IPS-18c (cell line): ENCODE data around the gene HDAC11.

Experiments
- H3K4me3 ChIP-seq: 2 replicates; pipeline ENCODE4 v1.7.0; 2013; ENCODE audit warnings: low read depth, mild to moderate bottlenecking, low read length, moderate library complexity; ENCODE audit not compliant: insufficient read depth
- H3K9me3 ChIP-seq: one replicate; pipeline ENCODE4 v1.6.1; 2013; ENCODE audit warnings: mild to moderate bottlenecking, low read length, moderate library complexity; ENCODE audit not compliant: control insufficient read depth, insufficient read depth

HDAC11 gene

GRCh38 chr3:13540297-13540995 is 60.3 kb downstream of the HDAC11 start:
- no peak overlapping the region for H3K4me3 ChIP-seq
- no peaks in the 10 kb centered on the region for H3K9me3 ChIP-seq

DNA sequence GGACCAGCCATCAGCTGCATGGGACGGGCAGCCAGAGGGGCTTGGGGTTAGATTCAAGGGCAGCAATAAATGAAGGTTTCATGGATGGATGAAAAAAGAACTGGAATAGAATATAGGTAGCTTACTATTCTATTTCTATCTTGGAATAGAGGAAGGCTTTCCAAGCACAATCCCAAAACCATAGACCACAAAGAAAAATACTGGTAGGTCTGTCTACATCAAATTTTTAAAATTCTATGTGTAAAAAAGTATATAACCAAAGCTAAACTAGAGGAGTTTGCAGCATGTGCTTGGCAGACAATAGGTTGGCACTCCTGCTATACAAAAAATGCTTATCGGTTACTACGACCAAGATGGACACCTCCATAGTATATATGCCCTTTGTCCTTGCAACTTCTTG is 61.6 kb downstream of the HDAC11 start:
- H3K9me3 ChIP-seq: no peaks in the 10 kb centered on the region
- H3K4me3 ChIP-seq: no peak overlapping the region

DNA sequence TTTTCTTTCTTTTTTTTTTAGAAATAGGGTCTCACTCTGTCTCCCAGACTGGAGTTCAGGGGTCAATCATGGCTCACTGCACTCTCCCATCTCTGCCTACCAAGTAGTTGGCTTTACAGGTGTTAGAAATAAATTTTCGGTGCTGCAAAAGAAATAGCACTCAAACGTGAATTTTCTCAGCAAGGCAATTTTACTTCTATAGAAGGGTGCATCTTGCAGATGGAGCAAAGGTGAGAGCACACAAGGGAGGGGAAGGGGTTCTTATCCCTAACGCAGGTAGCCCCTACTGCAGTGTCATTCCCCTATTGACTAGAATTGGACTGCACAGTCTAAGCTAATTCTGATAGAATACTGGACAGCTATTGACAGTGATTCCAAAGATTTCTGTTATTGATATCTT is 62.0 kb downstream of the HDAC11 start:
- Histone ChIP-seq H3K4me3 (no peak overlapping the region), H3K9me3 (no peaks in the 10 kb centered on the region)

- Histone ChIP-seq H3K9me3 (no peaks in the 10 kb centered on the region), H3K4me3 (no peak overlapping the region)
Observed at GRCh38 chr3:13543253-13543652, 63.1 kb downstream of the HDAC11 start.

DNA sequence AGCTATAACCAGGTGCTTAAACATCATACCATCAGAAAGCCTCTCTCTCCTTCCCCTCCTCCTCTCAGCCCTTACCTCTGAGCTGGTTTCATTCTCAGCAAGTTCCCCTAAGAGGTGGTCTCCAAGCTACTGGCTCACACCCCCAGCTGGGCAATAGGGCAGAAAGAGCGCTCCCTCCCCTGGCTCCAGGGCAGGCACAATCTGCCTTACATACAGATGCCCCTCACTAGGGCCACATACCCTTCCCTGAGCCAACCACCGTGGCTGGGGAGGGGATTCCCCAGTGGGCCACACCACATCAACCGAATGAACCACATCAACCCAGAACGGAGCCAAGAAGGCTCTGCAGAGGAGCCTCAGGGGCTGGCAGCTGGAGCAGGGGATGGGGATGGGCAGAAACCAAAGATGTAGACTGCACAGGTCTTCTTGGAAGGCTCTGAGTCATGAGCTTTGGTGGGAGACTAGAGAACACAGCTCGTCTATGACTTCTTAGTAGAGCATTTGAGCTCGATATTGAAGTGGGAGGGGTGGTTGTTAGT is 64.3 kb downstream of the HDAC11 start:
- no peak overlapping the region for H3K4me3 ChIP-seq
- H3K9me3 ChIP-seq: no peaks in the 10 kb centered on the region

- Histone ChIP-seq H3K4me3 (no peak overlapping the region), H3K9me3 (no peaks in the 10 kb centered on the region)
Observed at GRCh38 chr3:13544951-13545651, 65.0 kb downstream of the HDAC11 start.

DNA sequence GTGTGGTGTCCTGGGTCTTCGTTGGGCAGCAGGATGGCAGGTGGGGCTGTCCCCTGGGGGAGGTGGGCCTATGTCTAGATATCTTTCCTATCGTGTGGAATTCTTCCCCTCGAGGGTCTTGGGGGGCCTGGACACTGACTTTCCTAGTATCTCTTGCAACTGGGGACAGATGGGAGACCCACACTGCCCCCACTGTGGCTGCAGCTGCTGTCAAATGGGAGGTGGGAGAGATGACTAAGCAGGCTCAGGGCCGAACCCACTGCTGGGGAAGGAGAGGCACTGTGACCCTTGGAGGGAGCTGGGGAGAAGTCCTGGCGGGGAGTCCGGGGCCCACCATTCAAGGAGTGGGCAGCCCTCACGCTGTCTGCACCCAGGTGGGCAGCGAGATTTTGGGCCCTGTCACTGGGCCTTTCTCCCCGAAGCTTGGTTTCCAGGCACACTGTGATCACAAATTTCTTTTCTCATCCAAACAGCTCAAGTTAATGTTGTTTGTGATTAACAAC is 65.9 kb downstream of the HDAC11 start:
- no peaks in the 10 kb centered on the region for H3K9me3 ChIP-seq
- no peak overlapping the region for H3K4me3 ChIP-seq

DNA sequence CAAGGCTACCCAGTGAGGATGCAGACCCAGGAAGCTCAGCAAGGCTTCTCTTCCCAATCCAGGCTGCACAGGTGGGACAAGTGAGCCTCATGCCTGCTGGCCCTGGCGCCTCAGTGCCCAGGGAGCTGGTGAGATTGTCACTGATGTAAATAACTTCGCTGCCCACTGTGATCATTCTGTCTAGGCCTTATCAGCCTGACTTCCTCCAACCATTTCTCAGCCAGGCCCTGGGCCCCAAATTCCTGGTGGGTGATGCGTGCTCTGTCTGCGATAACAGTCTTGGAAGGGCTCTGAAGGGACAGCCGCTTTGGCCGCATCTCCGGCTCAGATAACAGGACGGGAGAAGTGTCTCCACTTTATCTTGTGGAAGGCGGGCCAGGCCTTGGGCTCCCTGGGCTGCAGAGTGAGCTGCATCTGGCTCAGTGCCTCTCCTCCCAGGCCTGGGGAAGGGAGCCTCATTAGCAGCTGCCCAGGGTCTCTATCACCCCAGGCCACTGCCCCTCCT is 66.6 kb downstream of the HDAC11 start:
- H3K9me3 ChIP-seq: no peaks in the 10 kb centered on the region

DNA sequence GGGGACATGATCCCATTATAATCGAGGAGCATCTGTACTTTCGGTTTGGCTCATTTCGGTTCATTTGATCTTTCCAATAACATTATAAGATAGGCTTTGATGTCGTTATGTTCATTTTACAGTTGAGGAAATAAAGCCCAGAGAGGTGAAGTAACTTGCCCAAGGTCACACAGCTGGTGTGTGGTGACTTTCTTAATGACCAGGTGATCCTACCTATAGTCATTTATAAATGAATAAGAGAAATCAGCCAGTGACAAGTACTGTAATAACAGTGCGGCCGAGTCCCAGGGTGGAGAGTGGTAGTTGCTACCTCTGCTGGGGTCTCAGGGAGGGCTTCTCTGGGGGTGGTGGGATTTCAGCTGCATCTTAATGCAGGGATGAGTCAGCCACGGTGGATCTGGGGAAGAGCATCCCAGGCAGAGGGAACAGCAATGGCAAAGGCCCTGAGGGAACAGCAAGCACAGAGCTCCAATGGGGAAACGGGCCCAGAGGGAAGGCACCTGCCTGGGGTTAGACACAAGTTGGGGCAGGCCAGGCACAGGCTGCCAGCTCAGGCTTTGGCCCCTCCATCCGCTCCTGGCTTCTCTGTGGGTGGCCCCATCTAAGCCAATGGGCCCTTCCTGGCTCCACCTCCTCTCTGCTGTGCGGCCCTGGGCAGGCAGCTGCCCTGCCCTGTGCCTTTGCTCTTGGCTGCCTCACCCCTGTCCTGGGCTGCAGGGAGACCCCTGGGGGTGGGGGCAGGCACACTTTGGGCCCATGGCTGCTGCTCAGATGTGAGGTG is 67.7 kb downstream of the HDAC11 start:
- H3K9me3 ChIP-seq: no peaks in the 10 kb centered on the region
- H3K4me3 ChIP-seq: no peak overlapping the region

More for the DNA sequence above, 66.6 kb downstream of the HDAC11 start:
- H3K4me3 ChIP-seq: no peak overlapping the region

GRCh38 chr3:13548696-13549622 is 68.9 kb downstream of the HDAC11 start, which contains the start of gene FBLN2:
Gene FBLN2 (plus strand): TSS chr3:13549125. CDS start chr3:13570356, 21,231 bp downstream.
- H3K4me3 ChIP-seq: peak within 1 kb of the TSS; percentile 43
- H3K9me3 ChIP-seq: no peaks in the 10 kb centered on the region

GRCh38 chr3:13549623-13550422 is 69.7 kb downstream of the HDAC11 start:
- no peaks in the 10 kb centered on the region for H3K9me3 ChIP-seq
- peak overlapping the region; percentile 28; the same call in 1 of the 2 replicates for H3K4me3 ChIP-seq

DNA sequence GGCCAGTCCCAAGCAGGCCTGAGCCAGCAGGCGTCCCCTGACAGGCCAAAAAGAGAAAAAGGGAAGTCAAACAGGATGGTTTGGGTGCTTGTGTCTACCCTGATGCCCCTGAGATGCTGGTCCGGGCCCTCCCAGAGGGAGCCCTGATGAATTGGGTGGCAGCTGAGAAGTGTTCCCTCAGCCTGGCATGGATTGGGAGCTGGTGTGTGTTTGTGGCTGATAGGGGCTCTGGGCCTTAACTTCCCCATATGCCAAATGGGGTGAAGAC is 70.3 kb downstream of the HDAC11 start:
- no peaks in the 10 kb centered on the region for H3K9me3 ChIP-seq
- no peak overlapping the region for H3K4me3 ChIP-seq

DNA sequence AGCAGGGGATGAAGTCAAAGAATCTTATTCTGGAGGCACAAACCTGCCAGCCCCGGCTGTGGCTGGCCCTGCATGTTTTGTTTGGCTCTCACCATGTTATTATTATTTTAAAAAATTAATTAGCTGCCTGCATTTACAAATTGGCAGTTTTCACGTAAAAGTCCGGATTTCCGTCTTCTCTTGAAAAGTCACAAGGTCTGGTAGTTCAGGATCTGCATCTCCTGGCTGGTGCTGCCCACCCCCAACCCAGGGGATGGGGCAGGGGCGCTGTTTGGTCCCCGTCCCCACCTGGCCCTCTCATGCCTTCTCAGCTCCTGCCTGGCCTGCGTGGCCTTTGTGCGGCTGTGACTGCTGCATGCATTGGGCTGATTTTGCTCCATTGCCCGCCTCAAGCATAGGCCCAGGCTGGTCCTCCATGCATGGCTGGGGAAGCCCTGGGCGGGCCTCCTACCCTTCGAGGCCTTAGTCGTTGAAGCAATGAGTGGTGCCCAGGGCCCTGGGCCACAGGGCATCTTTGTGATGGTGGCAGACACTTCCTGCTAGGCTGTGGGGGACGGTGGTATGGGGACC is 70.8 kb downstream of the HDAC11 start:
- H3K9me3 ChIP-seq: no peaks in the 10 kb centered on the region
- H3K4me3 ChIP-seq: no peak overlapping the region

DNA sequence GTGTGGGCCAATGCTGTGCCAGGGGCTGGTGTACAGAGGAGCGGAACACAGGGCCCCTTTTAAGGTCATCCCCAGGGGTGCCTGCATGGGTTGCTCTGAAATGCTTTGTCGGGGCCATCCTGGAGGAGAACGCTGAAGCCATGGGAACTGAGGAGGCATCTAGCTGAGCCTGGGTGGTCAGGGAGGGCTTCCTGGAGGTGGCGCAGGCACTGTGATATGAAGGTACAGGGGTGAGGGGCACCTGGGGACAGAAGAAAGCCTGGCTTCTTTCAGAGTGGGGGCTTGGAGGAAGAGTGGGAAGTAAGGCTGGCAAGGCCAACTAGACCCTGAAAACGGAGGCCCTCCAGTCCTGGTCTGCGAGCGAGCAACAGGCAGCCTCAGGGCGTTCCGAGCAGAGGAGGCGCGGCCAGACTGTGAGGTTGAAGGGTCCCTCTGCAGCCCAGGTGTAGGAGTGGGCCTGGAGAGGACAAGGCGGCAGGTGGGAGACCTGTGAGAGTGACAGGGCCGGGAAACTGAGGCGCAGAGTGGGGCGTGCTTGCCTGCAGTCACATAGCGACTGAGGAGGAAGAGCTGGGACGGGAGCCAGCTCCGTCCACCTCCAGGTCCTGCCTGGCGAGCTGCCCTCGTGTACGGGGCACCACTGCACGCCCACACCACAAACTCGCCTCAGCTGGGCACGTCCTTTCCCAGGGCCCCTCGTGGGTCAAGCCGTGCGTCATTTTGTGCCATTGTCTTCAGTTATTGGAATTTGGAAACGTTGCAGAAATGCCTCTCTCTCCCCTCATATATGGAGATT is 72.9 kb downstream of the HDAC11 start:
- no peaks in the 10 kb centered on the region for H3K9me3 ChIP-seq
- no peak overlapping the region for H3K4me3 ChIP-seq

GRCh38 chr3:13553686-13554085 is 73.6 kb downstream of the HDAC11 start:
- Histone ChIP-seq H3K4me3 (no peak overlapping the region), H3K9me3 (no peaks in the 10 kb centered on the region)
